DND-41 (cell line): ENCODE results near the gene GNG4.
"Not testable (repeated sequence)": the region's sequence is repeated elsewhere in the genome, so short reads cannot be mapped to it uniquely, and the experiment has no call there.

ENCODE experiments used
- EZH2 ChIP-seq: IDR thresholded peaks from 3 replicates; pipeline ENCODE4 v1.6.1; 2012; ENCODE audit warnings: borderline replicate concordance, low read depth, mild to moderate bottlenecking, moderate library complexity, low read length, inconsistent platforms; ENCODE audit not compliant: severe bottlenecking
- TF ChIP-seq, protein P1 (sequence below): IDR thresholded peaks from 2 replicates; pipeline ENCODE4 v1.5.1; 2012; ENCODE audit warnings: borderline replicate concordance, low read length, moderate library complexity, mild to moderate bottlenecking; ENCODE audit not compliant: poor library complexity, severe bottlenecking; ENCODE audit errors: extremely low read depth

DNA sequence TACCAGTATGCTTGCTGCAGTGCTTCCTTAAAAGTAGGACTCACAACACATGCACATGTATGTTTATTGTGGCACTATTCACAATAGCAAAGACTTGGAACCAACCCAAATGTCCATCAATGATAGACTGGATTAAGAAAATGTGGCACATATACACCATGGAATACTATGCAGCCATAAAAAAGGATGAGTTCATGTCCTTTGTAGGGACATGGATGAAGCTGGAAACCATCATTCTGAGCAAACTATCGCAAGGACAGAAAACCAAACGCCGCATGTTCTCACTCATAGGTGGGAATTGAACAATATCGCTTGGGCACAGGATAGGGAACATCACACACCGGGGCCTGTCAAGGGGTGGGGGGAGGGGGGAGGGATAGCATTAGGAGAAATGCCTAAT is 76.6 kb downstream of the GNG4 start:
- TF ChIP-seq, protein P1, sequence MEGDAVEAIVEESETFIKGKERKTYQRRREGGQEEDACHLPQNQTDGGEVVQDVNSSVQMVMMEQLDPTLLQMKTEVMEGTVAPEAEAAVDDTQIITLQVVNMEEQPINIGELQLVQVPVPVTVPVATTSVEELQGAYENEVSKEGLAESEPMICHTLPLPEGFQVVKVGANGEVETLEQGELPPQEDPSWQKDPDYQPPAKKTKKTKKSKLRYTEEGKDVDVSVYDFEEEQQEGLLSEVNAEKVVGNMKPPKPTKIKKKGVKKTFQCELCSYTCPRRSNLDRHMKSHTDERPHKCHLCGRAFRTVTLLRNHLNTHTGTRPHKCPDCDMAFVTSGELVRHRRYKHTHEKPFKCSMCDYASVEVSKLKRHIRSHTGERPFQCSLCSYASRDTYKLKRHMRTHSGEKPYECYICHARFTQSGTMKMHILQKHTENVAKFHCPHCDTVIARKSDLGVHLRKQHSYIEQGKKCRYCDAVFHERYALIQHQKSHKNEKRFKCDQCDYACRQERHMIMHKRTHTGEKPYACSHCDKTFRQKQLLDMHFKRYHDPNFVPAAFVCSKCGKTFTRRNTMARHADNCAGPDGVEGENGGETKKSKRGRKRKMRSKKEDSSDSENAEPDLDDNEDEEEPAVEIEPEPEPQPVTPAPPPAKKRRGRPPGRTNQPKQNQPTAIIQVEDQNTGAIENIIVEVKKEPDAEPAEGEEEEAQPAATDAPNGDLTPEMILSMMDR: not testable (repeated sequence)
- not testable (repeated sequence) for TF ChIP-seq EZH2
